Coronary artery (tissue), 2 donors: ENCODE results near the gene INPP5A.
"Not testable (repeated sequence)": the region's sequence is repeated elsewhere in the genome, so short reads cannot be mapped to it uniquely, and the experiment has no call there.

Experiments used
- DNase-seq: peaks from one replicate; pipeline ENCODE4 v3.0.0-alpha.2; 2017; ENCODE audit warnings: low spot score
- H3K27ac ChIP-seq, 2 donors: fragments of 200-600 bp; sonication (generic); one replicate each; pipeline ENCODE4 v1.5.1; 2016 to 2019
- H3K4me3 ChIP-seq: fragments of 200-600 bp; sonication (generic); 2 replicates; pipeline ENCODE4 v1.5.1; 2016; ENCODE audit warnings: mild to moderate bottlenecking, moderate library complexity
- CTCF ChIP-seq: fragments of 200-600 bp; sonication (generic); IDR thresholded peaks from one replicate; pipeline ENCODE4 v1.5.1; 2019; ENCODE audit warnings: antibody characterized with exemption

Gene INPP5A

GRCh38 chr10:132537684-132538001 lies at the start of gene INPP5A:
INPP5A (plus strand) TSS chr10:132537787; CDS start chr10:132538097, 310 bp downstream.
- peak within 1 kb of the TSS; percentile 93 for H3K4me3 ChIP-seq

GRCh38 chr10:132488231-132488821 lies 49.3 kb upstream of the INPP5A start:
- DNase-seq, result no peak
- no peak overlapping the region for H3K4me3 ChIP-seq
- no peak for TF ChIP-seq CTCF
- no peak overlapping the region for H3K27ac ChIP-seq

More at GRCh38 chr10:132537684-132538001, at the start of gene INPP5A:
- DNase-seq, result no peak
- TF ChIP-seq CTCF, result no peak
- peak within 1 kb of the TSS; percentile 84 to 93 for H3K27ac ChIP-seq

GRCh38 chr10:132489053-132489703 lies 48.4 kb upstream of the INPP5A start:
- no peak for TF ChIP-seq CTCF
- Histone ChIP-seq H3K27ac (no peak overlapping the region), H3K4me3 (no peak overlapping the region)
- no peak for DNase-seq

- H3K4me3 ChIP-seq, result no peak overlapping the region
- H3K27ac ChIP-seq, result no peak overlapping the region
- no peak for DNase-seq
- TF ChIP-seq CTCF, result no peak
Measured at GRCh38 chr10:132489704-132490534, 47.7 kb upstream of the INPP5A start.

- not testable (repeated sequence) for H3K27ac ChIP-seq, DNase-seq
Measured at GRCh38 chr10:132491534-132491933, 46.1 kb upstream of the INPP5A start.

GRCh38 chr10:132492323-132493025 lies 45.1 kb upstream of the INPP5A start:
- no peak for DNase-seq
- Histone ChIP-seq H3K4me3 (no peak overlapping the region), H3K27ac (no peak overlapping the region)
- no peak for TF ChIP-seq CTCF

More at GRCh38 chr10:132491534-132491933, 46.1 kb upstream of the INPP5A start:
- not testable (repeated sequence) for H3K4me3 ChIP-seq

GRCh38 chr10:132493246-132493755 lies 44.3 kb upstream of the INPP5A start:
- H3K27ac ChIP-seq, result no peak overlapping the region
- no peak for DNase-seq
- TF ChIP-seq CTCF, result no peak

More at GRCh38 chr10:132493246-132493755, 44.3 kb upstream of the INPP5A start:
- H3K4me3 ChIP-seq, result no peak overlapping the region
